ENCODE data around the gene PRIMA1. TPM values are rescaled to one million over a fixed set of nuclear protein-coding genes. Genes with fewer than 3 reads are reported as not detected.
A peak's percentile ranks its signal among the peaks of the same experiment; 100 is the strongest.

Gene PRIMA1
- total and polyA plus RNA-seq, 2 experiments from 2014 or later, result 2.1 to 3.5 TPM

DNA sequence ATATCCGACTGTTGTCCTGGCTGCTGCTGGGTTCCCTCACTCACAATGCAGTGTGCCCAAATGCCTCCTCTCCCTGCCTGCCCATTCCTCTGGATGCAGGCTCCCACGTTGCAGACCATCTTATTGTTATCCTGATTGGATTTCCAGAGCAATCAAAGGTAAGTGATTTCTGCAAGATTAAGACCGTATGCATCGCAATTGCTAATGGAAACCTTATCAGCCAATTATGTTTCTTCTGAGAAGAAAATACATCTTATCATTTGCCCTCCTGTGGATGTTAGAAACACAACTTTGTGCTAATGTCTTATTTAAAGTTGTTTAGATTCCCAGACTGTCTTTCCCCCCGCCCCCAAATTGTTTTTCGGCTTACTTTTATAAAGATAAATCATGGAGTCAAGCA lies 98.1 kb downstream of the PRIMA1 start (continued):
- TF ChIP-seq ZNF462 (CRISPR knock-in tag; IDR thresholded peaks at IDR 0.05) (no peak), ZNF331 (CRISPR knock-in tag; IDR thresholded peaks at IDR 0.05; ENCODE audit: low read depth) (no peak)

- H3K9me3 Mint-ChIP-seq, result no peaks in the 10 kb centered on the region
- H3K4me3 ChIP-seq, result 0 out of 2 replicates have a peak overlapping the region, but pooled peaks have one; percentile 1
- DNase-seq (ENCODE audit: low spot score) (no peak), ATAC-seq (no peak)
- H3K27me3 Mint-ChIP-seq (ENCODE audit: insufficient read depth, low read depth, poor library complexity), result peaks cover 3% of the 10 kb centered on the region
- H3K36me3 Mint-ChIP-seq (ENCODE audit: low read depth), result peaks cover 5% of the 10 kb centered on the region; the same call in 2 of the 3 replicates
- H4K20me1 ChIP-seq (replicated peaks; ENCODE audit: insufficient read depth), result no peaks in the 10 kb centered on the region
- H3K4me2 ChIP-seq, result peak overlapping the region; percentile 35
- no peaks in the 10 kb centered on the region for H3K9me2 ChIP-seq (ENCODE audit: insufficient read depth)
- peak overlapping the region; percentile 44; the same call in 2 of the 3 replicates for H3K4me3 Mint-ChIP-seq
- H3F3A ChIP-seq (replicated peaks; ENCODE audit: low read depth), result peaks cover 4% of the 10 kb centered on the region; the same call in 1 of the 2 replicates
- H3K4me1 Mint-ChIP-seq, result peaks cover 68% of the 10 kb centered on the region
- no peak overlapping the region for H2AFZ ChIP-seq
- peaks cover 51% of the 10 kb centered on the region for H3K4me1 ChIP-seq (ENCODE audit: insufficient read depth)
- TF ChIP-seq EZH2phosphoT487 (IDR thresholded peaks at IDR 0.05; ENCODE audit: unreplicated experiment), result no peak
- TF ChIP-seq NANOG (IDR thresholded peaks at IDR 0.05; ENCODE audit: borderline replicate concordance), result no peak
- TF ChIP-seq, protein P1, sequence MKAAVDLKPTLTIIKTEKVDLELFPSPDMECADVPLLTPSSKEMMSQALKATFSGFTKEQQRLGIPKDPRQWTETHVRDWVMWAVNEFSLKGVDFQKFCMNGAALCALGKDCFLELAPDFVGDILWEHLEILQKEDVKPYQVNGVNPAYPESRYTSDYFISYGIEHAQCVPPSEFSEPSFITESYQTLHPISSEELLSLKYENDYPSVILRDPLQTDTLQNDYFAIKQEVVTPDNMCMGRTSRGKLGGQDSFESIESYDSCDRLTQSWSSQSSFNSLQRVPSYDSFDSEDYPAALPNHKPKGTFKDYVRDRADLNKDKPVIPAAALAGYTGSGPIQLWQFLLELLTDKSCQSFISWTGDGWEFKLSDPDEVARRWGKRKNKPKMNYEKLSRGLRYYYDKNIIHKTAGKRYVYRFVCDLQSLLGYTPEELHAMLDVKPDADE (IDR thresholded peaks at IDR 0.05), result no peak
- TF ChIP-seq JUNB (IDR thresholded peaks at IDR 0.05; ENCODE audit: unreplicated experiment), result no peak
- no peak for TF ChIP-seq POLR2AphosphoS5 (IDR thresholded peaks at IDR 0.05; ENCODE audit: low read depth)
- no peak for TF ChIP-seq ZNF331 (CRISPR knock-in tag; IDR thresholded peaks at IDR 0.05; ENCODE audit: low read depth)
- no peak for TF ChIP-seq EZH2 (IDR thresholded peaks at IDR 0.05; ENCODE audit: low read depth, unreplicated experiment)
- no peak for TF ChIP-seq STAT1 (IDR thresholded peaks at IDR 0.05; ENCODE audit: unreplicated experiment)
- H3K27me3 ChIP-seq (ENCODE audit: insufficient read depth), result no peaks in the 10 kb centered on the region
- H3K36me3 ChIP-seq (ENCODE audit: insufficient read depth), result no peaks in the 10 kb centered on the region
- no peaks in the 10 kb centered on the region for H3K79me2 ChIP-seq (replicated peaks; ENCODE audit: insufficient read depth)
- H3K27ac ChIP-seq (ENCODE audit: low read depth), result peak overlapping the region; percentile 88
- peak overlapping the region; percentile 88 for H3K27ac Mint-ChIP-seq
These were observed 99.5 kb downstream of the PRIMA1 start for GRCh38 chr14:93688820-93689219.

Measured in GM23338 (cell line).